ENCODE data around the gene MTSS2. TPM values are rescaled to one million over a fixed set of nuclear protein-coding genes. Genes with fewer than 3 reads are reported as not detected.

The MTSS2 gene
- polyA plus RNA-seq, 1 of the 3 experiments (the other 2 are of a cell fraction) = 54.1 TPM

- TF ChIP-seq NFIC (IDR thresholded peaks at IDR 0.05; ENCODE audit: borderline replicate concordance) (peak; percentile 72), GABPA (IDR thresholded peaks at IDR 0.05; ENCODE audit: low read depth) (no peak), ELF1 (IDR thresholded peaks at IDR 0.05) (no peak), YY1 (IDR thresholded peaks at IDR 0.05; ENCODE audit: low read depth) (no peak)
Measured at GRCh38 chr16:70694088-70694867, 8.4 kb upstream of the MTSS2 start (continued).

DNA sequence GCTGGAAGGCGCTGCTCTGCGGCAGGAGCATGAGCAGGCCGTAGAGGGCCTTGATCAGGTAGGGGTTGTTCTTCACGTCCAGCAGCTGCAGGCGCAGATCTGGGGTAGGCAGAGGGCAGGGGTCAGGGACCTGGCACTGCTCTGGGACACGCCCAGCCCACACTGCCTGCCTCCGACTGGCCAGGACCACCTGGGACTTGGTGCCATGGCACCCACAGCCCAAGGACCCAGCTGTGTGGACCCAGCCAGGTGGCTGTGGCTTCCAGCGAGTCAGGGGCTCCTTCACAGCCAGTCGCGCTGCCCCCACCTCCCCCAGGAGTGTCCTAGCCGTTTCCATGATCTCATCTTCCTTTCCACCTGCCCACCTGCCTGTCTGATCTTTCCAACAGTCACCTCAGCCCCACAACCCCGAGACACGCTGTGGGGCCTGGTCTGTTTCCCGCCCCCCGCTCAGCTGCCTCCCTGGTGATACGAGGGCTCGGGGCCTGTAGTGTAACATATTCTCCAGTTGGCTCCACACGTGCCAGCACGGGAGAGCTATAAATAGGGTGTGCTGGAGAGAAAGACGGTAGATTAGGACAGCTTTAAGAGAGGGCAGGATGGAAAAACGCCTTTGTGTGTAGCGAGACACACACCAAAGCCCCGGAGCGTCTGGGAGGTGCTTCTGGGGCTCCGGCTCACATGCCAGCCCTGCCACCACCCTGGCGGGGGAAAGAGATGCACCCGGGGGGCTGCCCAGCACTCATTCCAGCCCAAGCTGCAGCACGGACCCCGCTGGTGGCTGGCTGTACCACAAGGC, 7.2 kb upstream of the MTSS2 start:
- DNase-seq = no peak
- Histone ChIP-seq H3K27ac (ENCODE audit: low read depth in 2 of 2, low read length in 1 of 2) (peak overlapping the region; percentile 88 to 98), H2AFZ (ENCODE audit: low read depth) (no peak overlapping the region), H3K36me3 (replicated peaks in 1 of 2; ENCODE audit: control insufficient read depth in 1 of 2, insufficient read depth in 2 of 2, low read length in 1 of 2) (no peaks in the 10 kb centered on the region), H3K4me2 (peak overlapping the region; percentile 74; the same call in 1 of the 2 replicates), H3K4me3 (ENCODE audit: low read depth in 2 of 2, low read length in 1 of 2) (no peak overlapping the region), H3K27me3 (ENCODE audit: insufficient read depth) (no peaks in the 10 kb centered on the region), H3K9me2 (no peaks in the 10 kb centered on the region), H3K4me1 (ENCODE audit: control insufficient read depth in 1 of 2, insufficient read depth in 2 of 2, low read depth in 1 of 2, low read length in 1 of 2) (peaks cover 54 to 99% of the 10 kb centered on the region in 2 experiments), H3K9me3 (no peaks in the 10 kb centered on the region), H3K79me2 (ENCODE audit: insufficient read depth) (no peaks in the 10 kb centered on the region), H4K20me1 (ENCODE audit: insufficient read depth) (no peaks in the 10 kb centered on the region), H3K9ac (peak overlapping the region; percentile 81), H3F3A (replicated peaks; ENCODE audit: insufficient read depth) (peaks cover 12% of the 10 kb centered on the region)
- 83% methylated on average over 20 of the region's 29 CpGs for WGBS (ENCODE audit: low lambda C conversion rate)
- no peak for TF ChIP-seq ELF1 (IDR thresholded peaks at IDR 0.05)
- TF ChIP-seq USF1 (IDR thresholded peaks at IDR 0.05; ENCODE audit: borderline replicate concordance, low read depth) = no peak
- no peak for TF ChIP-seq TCF12 (IDR thresholded peaks at IDR 0.05)
- no peak for TF ChIP-seq NRF1 (IDR thresholded peaks at IDR 0.05; ENCODE audit: low read depth, low read length)
- no peak for TF ChIP-seq EZH2phosphoT487 (IDR thresholded peaks at IDR 0.05; ENCODE audit: borderline replicate concordance, low read depth)
- TF ChIP-seq, protein P1, sequence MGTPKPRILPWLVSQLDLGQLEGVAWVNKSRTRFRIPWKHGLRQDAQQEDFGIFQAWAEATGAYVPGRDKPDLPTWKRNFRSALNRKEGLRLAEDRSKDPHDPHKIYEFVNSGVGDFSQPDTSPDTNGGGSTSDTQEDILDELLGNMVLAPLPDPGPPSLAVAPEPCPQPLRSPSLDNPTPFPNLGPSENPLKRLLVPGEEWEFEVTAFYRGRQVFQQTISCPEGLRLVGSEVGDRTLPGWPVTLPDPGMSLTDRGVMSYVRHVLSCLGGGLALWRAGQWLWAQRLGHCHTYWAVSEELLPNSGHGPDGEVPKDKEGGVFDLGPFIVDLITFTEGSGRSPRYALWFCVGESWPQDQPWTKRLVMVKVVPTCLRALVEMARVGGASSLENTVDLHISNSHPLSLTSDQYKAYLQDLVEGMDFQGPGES (IDR thresholded peaks at IDR 0.05; ENCODE audit: low read depth, low read length) = no peak
- TF ChIP-seq CHD2 (IDR thresholded peaks at IDR 0.05; ENCODE audit: low read length, partially characterized antibody) = no peak
- TF ChIP-seq YY1 (IDR thresholded peaks at IDR 0.05; ENCODE audit: low read depth) = no peak
- TF ChIP-seq TEAD4 (IDR thresholded peaks at IDR 0.05; ENCODE audit: borderline replicate concordance, insufficient read depth) = no peak
- TF ChIP-seq RXRA (IDR thresholded peaks at IDR 0.05; ENCODE audit: borderline replicate concordance, low read depth) = no peak
- no peak for TF ChIP-seq FOSL2 (IDR thresholded peaks at IDR 0.05; ENCODE audit: borderline replicate concordance, low read depth)
- TF ChIP-seq GABPA (IDR thresholded peaks at IDR 0.05; ENCODE audit: low read depth) = no peak
- TF ChIP-seq JUND (IDR thresholded peaks at IDR 0.05) = no peak
- no peak for TF ChIP-seq POLR2AphosphoS5 (IDR thresholded peaks at IDR 0.05; ENCODE audit: low read depth, low read length)
- TF ChIP-seq TAF1 (IDR thresholded peaks at IDR 0.05; ENCODE audit: borderline replicate concordance, low read depth, low read length) = no peak
- TF ChIP-seq MXI1 (IDR thresholded peaks at IDR 0.05; ENCODE audit: low read depth, low read length) = no peak
- TF ChIP-seq MEF2A (IDR thresholded peaks at IDR 0.05; ENCODE audit: borderline replicate concordance, low read depth) = no peak
- TF ChIP-seq RCOR1 (IDR thresholded peaks at IDR 0.05; ENCODE audit: low read length) = no peak
- TF ChIP-seq SMC3 (IDR thresholded peaks at IDR 0.05; ENCODE audit: low read depth, low read length) = no peak
- CTCF ChIA-PET = interaction anchor here (1.0 to 2.3 kb wide), 4 partner anchors 9 to 78 kb away, joined by 3 to 12 read pairs (median 4); no protein-coding TSS in a partner anchor
- POLR2A ChIA-PET = interaction anchor here (1.4 to 1.6 kb wide), 2 partner anchors 10 to 12 kb away, joined by 3 to 4 read pairs; no protein-coding TSS in a partner anchor
